Liver (tissue), 9 donors: Measurements from ENCODE around the gene RP9. TPM values are rescaled to one million over a fixed set of nuclear protein-coding genes. Genes with fewer than 3 reads are reported as not detected.

Source experiments
- DNase-seq: peaks from one replicate; pipeline ENCODE4 v3.0.0-alpha.2; 2017; ENCODE audit warnings: low spot score
- H3K27ac ChIP-seq, 2 donors: one replicate each; pipeline ENCODE4 v1.7.0; 2013; ENCODE audit warnings: inconsistent platforms in 2 of 2, low read length in 2 of 2, control low read depth in 1 of 2, low read depth in 1 of 2, mild to moderate bottlenecking in 1 of 2
- H3K27me3 ChIP-seq, 4 donors: one replicate each; pipeline versions ENCODE4 v1.6.1 to v1.7.0; 2013; ENCODE audit warnings: low read length in 3 of 4, inconsistent platforms in 1 of 4, mild to moderate bottlenecking in 1 of 4, moderate library complexity in 1 of 4; ENCODE audit not compliant: control insufficient read depth in 4 of 4, insufficient read depth in 4 of 4
- H3K36me3 ChIP-seq, 4 donors: one replicate each; pipeline versions ENCODE4 v1.6.1 to v1.7.0; 2013; ENCODE audit warnings: low read length in 3 of 4, mild to moderate bottlenecking in 3 of 4, low read depth in 1 of 4, moderate library complexity in 1 of 4; ENCODE audit not compliant: control insufficient read depth in 4 of 4, insufficient read depth in 3 of 4
- H3K4me1 ChIP-seq, 4 donors: one replicate each; pipeline versions ENCODE4 v1.6.1 to v1.7.0; 2013; ENCODE audit warnings: low read length in 3 of 4, mild to moderate bottlenecking in 3 of 4, moderate library complexity in 1 of 4; ENCODE audit not compliant: control insufficient read depth in 4 of 4, insufficient read depth in 4 of 4
- H3K4me3 ChIP-seq, 3 donors: one replicate each; pipeline versions ENCODE4 v1.6.1 to v1.7.0; 2013; ENCODE audit warnings: low read length in 3 of 3, control low read depth in 1 of 3, low read depth in 1 of 3, mild to moderate bottlenecking in 1 of 3
- H3K9ac ChIP-seq, 2 donors: one replicate each; pipeline ENCODE4 v1.7.0; 2013; ENCODE audit warnings: low read length in 2 of 2, mild to moderate bottlenecking in 2 of 2, moderate library complexity in 2 of 2, control low read depth in 1 of 2, low read depth in 1 of 2
- H3K9me3 ChIP-seq, 4 donors: one replicate each; pipeline versions ENCODE4 v1.6.1 to v1.7.0; 2013; ENCODE audit warnings: low read length in 3 of 4; ENCODE audit not compliant: control insufficient read depth in 4 of 4
- EGR1 ChIP-seq, 2 donors: IDR thresholded peaks; 2 replicates each; pipeline ENCODE4 v1.6.1; 2016 to 2018; ENCODE audit warnings: antibody characterized with exemption in 2 of 2, low read depth in 2 of 2
- FOXA1 ChIP-seq: IDR thresholded peaks from 2 replicates; pipeline ENCODE4 v1.6.1; 2016; ENCODE audit warnings: antibody characterized with exemption
- FOXA2 ChIP-seq: IDR thresholded peaks from 2 replicates; pipeline ENCODE4 v1.6.1; 2016; ENCODE audit warnings: antibody characterized with exemption
- GABPA ChIP-seq, 2 donors: IDR thresholded peaks in 1 of 2; conservative IDR thresholded peaks in 1 of 2; 2 replicates each; pipeline ENCODE4 v1.6.1; 2016; ENCODE audit warnings: antibody characterized with exemption in 2 of 2, mild to moderate bottlenecking in 1 of 2, moderate library complexity in 1 of 2
- HNF4A ChIP-seq, 2 donors: conservative IDR thresholded peaks; 2 replicates each; pipeline ENCODE4 v1.6.1; 2016; ENCODE audit warnings: antibody characterized with exemption in 2 of 2, mild to moderate bottlenecking in 2 of 2
- HNF4G ChIP-seq: IDR thresholded peaks from 2 replicates; pipeline ENCODE4 v1.6.1; 2016; ENCODE audit warnings: antibody characterized with exemption
- JUND ChIP-seq, 2 donors: IDR thresholded peaks; 2 replicates each; pipeline ENCODE4 v1.6.1; 2016; ENCODE audit warnings: antibody characterized with exemption in 2 of 2
- NR2F2 ChIP-seq: IDR thresholded peaks from 2 replicates; pipeline ENCODE4 v1.6.1; 2016; ENCODE audit warnings: antibody characterized with exemption
- RAD21 ChIP-seq, 2 donors: IDR thresholded peaks; 2 replicates each; pipeline ENCODE4 v1.6.1; 2016; ENCODE audit warnings: antibody characterized with exemption in 2 of 2, mild to moderate bottlenecking in 2 of 2
- RXRA ChIP-seq, 2 donors: IDR thresholded peaks; 2 replicates each; pipeline ENCODE4 v1.6.1; 2017 to 2018; ENCODE audit warnings: antibody characterized with exemption in 2 of 2, mild to moderate bottlenecking in 1 of 2
- SP1 ChIP-seq: IDR thresholded peaks from 2 replicates; pipeline ENCODE4 v1.6.1; 2018; ENCODE audit warnings: antibody characterized with exemption, mild to moderate bottlenecking
- TAF1 ChIP-seq: conservative IDR thresholded peaks from 2 replicates; pipeline ENCODE4 v1.6.1; 2016; ENCODE audit warnings: antibody characterized with exemption, mild to moderate bottlenecking
- YY1 ChIP-seq: IDR thresholded peaks from 2 replicates; pipeline ENCODE4 v1.6.1; 2016; ENCODE audit warnings: antibody characterized with exemption, mild to moderate bottlenecking
- whole genome bisulfite sequencing: extraction: QIAGEN DNeasy Blood & Tissue Kit; methylation state at CpG from one replicate; pipeline ENCODE4 v1.1.7; 2013; 5-methylcytosine and 5-hydroxymethylcytosine counted together
- polyA plus RNA-seq, 2 donors: library from polyadenylated mRNA; stranded (reverse) in 1 of 2; unstranded in 1 of 2; fragments of 200-250 nt in 1 of 2; fragments of >200 nt in 1 of 2; fragmentation: Nextera tagmentation in 1 of 2; extraction: Ambion mirVana in 1 of 2; gene quantifications; one replicate each; pipeline versions ENCODE4 v1.2.1 to v1.2.3, GENCODE V29; 2013 to 2015
- total RNA-seq, 2 donors: library from RNA; depleted of rRNA; stranded (reverse); fragments of >200 nt; gene quantifications; one replicate each; pipeline ENCODE4 v1.2.3, GENCODE V29; 2014
- TF ChIP-seq, protein P1 (sequence below): fragments of 150-350 bp; IDR thresholded peaks from 2 replicates; pipeline ENCODE4 v1.5.1; 2017; ENCODE audit warnings: improper control_type of control experiment, low read depth, low read length; ENCODE audit not compliant: missing input control
- TF ChIP-seq, protein P2 (sequence below): IDR thresholded peaks from 2 replicates; pipeline ENCODE4 v1.6.1; 2016; ENCODE audit warnings: antibody characterized with exemption, mild to moderate bottlenecking
- TF ChIP-seq, protein P3 (sequence below): IDR thresholded peaks from 2 replicates; pipeline ENCODE4 v1.6.1; 2016; ENCODE audit warnings: antibody characterized with exemption
- TF ChIP-seq, protein P4 (sequence below): IDR thresholded peaks from 2 replicates; pipeline ENCODE4 v1.6.1; 2016; ENCODE audit warnings: antibody characterized with exemption
- TF ChIP-seq, protein P5 (sequence below): IDR thresholded peaks from 2 replicates; pipeline ENCODE4 v1.6.1; 2016; ENCODE audit warnings: antibody characterized with exemption
- donor health status: healthy.
- donor health status: healthy.
- donor health status: healthy.
- donor health status: healthy.
- donor health status: healthy.

Gene RP9
- total and polyA plus RNA-seq, 4 donors = 3.3 to 7.7 (median 4.4) TPM

DNA sequence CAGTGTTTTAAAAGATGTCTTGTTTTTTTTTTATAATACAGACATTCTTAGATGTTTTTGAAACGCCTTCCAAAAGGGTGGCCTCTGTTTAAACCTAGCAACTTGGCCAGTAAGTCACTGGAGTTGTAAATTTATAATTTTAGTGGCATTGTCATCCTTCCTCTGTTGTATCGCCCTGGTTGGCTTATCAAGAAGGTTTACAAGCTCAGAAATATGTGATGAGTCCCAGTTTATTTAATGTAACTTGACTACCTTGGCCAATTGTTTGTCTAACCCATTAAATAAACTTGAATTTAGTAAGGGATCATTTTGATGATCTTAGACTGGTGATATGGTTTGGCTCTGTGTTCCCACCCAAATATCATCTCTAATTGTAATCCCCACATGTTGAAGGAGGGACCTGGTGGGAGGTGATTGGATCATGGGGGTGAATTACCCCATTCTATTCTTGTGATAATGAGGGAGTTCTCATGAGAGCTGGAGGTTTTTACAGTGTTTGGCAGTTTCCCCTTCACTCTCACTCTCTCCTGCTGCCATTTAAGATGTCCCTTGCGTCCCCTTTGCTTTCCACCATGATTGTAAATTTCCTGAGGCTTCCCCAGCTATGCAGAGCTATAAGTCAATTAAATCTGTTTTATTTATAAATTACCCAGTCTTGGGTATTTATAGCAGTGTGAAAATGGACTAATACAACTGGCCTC lies 33.2 kb downstream of the RP9 start:
- TF ChIP-seq, protein P1, sequence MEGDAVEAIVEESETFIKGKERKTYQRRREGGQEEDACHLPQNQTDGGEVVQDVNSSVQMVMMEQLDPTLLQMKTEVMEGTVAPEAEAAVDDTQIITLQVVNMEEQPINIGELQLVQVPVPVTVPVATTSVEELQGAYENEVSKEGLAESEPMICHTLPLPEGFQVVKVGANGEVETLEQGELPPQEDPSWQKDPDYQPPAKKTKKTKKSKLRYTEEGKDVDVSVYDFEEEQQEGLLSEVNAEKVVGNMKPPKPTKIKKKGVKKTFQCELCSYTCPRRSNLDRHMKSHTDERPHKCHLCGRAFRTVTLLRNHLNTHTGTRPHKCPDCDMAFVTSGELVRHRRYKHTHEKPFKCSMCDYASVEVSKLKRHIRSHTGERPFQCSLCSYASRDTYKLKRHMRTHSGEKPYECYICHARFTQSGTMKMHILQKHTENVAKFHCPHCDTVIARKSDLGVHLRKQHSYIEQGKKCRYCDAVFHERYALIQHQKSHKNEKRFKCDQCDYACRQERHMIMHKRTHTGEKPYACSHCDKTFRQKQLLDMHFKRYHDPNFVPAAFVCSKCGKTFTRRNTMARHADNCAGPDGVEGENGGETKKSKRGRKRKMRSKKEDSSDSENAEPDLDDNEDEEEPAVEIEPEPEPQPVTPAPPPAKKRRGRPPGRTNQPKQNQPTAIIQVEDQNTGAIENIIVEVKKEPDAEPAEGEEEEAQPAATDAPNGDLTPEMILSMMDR = no peak
- TF ChIP-seq, protein P2, sequence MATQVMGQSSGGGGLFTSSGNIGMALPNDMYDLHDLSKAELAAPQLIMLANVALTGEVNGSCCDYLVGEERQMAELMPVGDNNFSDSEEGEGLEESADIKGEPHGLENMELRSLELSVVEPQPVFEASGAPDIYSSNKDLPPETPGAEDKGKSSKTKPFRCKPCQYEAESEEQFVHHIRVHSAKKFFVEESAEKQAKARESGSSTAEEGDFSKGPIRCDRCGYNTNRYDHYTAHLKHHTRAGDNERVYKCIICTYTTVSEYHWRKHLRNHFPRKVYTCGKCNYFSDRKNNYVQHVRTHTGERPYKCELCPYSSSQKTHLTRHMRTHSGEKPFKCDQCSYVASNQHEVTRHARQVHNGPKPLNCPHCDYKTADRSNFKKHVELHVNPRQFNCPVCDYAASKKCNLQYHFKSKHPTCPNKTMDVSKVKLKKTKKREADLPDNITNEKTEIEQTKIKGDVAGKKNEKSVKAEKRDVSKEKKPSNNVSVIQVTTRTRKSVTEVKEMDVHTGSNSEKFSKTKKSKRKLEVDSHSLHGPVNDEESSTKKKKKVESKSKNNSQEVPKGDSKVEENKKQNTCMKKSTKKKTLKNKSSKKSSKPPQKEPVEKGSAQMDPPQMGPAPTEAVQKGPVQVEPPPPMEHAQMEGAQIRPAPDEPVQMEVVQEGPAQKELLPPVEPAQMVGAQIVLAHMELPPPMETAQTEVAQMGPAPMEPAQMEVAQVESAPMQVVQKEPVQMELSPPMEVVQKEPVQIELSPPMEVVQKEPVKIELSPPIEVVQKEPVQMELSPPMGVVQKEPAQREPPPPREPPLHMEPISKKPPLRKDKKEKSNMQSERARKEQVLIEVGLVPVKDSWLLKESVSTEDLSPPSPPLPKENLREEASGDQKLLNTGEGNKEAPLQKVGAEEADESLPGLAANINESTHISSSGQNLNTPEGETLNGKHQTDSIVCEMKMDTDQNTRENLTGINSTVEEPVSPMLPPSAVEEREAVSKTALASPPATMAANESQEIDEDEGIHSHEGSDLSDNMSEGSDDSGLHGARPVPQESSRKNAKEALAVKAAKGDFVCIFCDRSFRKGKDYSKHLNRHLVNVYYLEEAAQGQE = no peak
- no peak for TF ChIP-seq RXRA (IDR thresholded peaks at IDR 0.05)
- TF ChIP-seq GABPA (IDR thresholded peaks at IDR 0.05 in 1 of 2, conservative IDR thresholded peaks at IDR 0.05 in 1 of 2) = no peak
- TF ChIP-seq TAF1 = no peak
- TF ChIP-seq EGR1 (IDR thresholded peaks at IDR 0.05; ENCODE audit: low read depth in 2 of 2) = no peak
- TF ChIP-seq, protein P3, sequence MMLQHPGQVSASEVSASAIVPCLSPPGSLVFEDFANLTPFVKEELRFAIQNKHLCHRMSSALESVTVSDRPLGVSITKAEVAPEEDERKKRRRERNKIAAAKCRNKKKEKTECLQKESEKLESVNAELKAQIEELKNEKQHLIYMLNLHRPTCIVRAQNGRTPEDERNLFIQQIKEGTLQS = no peak
- no peak for TF ChIP-seq YY1
- no peak for TF ChIP-seq RAD21 (IDR thresholded peaks at IDR 0.05)
- TF ChIP-seq, protein P4, sequence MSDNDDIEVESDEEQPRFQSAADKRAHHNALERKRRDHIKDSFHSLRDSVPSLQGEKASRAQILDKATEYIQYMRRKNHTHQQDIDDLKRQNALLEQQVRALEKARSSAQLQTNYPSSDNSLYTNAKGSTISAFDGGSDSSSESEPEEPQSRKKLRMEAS = no peak
- TF ChIP-seq, protein P5, sequence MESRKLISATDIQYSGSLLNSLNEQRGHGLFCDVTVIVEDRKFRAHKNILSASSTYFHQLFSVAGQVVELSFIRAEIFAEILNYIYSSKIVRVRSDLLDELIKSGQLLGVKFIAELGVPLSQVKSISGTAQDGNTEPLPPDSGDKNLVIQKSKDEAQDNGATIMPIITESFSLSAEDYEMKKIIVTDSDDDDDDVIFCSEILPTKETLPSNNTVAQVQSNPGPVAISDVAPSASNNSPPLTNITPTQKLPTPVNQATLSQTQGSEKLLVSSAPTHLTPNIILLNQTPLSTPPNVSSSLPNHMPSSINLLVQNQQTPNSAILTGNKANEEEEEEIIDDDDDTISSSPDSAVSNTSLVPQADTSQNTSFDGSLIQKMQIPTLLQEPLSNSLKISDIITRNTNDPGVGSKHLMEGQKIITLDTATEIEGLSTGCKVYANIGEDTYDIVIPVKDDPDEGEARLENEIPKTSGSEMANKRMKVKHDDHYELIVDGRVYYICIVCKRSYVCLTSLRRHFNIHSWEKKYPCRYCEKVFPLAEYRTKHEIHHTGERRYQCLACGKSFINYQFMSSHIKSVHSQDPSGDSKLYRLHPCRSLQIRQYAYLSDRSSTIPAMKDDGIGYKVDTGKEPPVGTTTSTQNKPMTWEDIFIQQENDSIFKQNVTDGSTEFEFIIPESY = no peak
- no peak for TF ChIP-seq HNF4A (conservative IDR thresholded peaks at IDR 0.05)
- no peak for TF ChIP-seq JUND (IDR thresholded peaks at IDR 0.05)
- no peak for TF ChIP-seq FOXA1
- TF ChIP-seq NR2F2 = no peak
- no peak for TF ChIP-seq HNF4G
- TF ChIP-seq SP1 = no peak
- no peak for TF ChIP-seq FOXA2
- 81% methylated on average over 3 of the region's 3 CpGs for WGBS
- no peak for DNase-seq
- Histone ChIP-seq H3K27me3 (no peaks in the 10 kb centered on the region), H3K27ac (no peak overlapping the region), H3K36me3 (no peaks in the 10 kb centered on the region), H3K4me1 (no peaks in the 10 kb centered on the region), H3K4me3 (no peak overlapping the region), H3K9me3 (peaks cover 0 to 5% (median 0%) of the 10 kb centered on the region in 4 donors), H3K9ac (no peak overlapping the region)
